KMS-11 (cell line): ENCODE data around the gene FHIT.

Experiments
- H2AFZ ChIP-seq: fragments of 200-600 bp; sonication (generic); 2 replicates; pipeline ENCODE4 v1.6.1; 2016; ENCODE audit warnings: antibody characterized with exemption, mixed run types, low read depth
- H3K27ac ChIP-seq: fragments of 200-600 bp; sonication (generic); 2 replicates; pipeline ENCODE4 v1.6.1; 2016; ENCODE audit warnings: mild to moderate bottlenecking, mixed run types
- H3K27me3 ChIP-seq: fragments of 200-600 bp; sonication (generic); 2 replicates; pipeline ENCODE4 v1.6.1; 2017; ENCODE audit warnings: mild to moderate bottlenecking, low read depth, mixed run types, moderate library complexity; ENCODE audit not compliant: insufficient read depth
- H3K36me3 ChIP-seq: fragments of 200-600 bp; sonication (generic); 2 replicates; pipeline ENCODE4 v1.6.1; 2017; ENCODE audit warnings: mild to moderate bottlenecking, mixed run types; ENCODE audit not compliant: insufficient read depth
- H3K4me1 ChIP-seq: fragments of 200-600 bp; sonication (generic); 2 replicates; pipeline ENCODE4 v1.6.1; 2016; ENCODE audit warnings: mild to moderate bottlenecking, low read depth, mixed run types; ENCODE audit not compliant: poor library complexity, severe bottlenecking
- H3K4me2 ChIP-seq: fragments of 200-600 bp; sonication (generic); 2 replicates; pipeline ENCODE4 v1.7.0; 2016; ENCODE audit warnings: mild to moderate bottlenecking, mixed run types
- H3K4me3 ChIP-seq: fragments of 200-600 bp; sonication (generic); IDR thresholded peaks from 2 replicates; pipeline ENCODE4 v1.6.1; 2017; ENCODE audit warnings: low read depth, low read length, mixed read lengths; ENCODE audit not compliant: insufficient read depth
- H3K79me2 ChIP-seq: fragments of 200-600 bp; sonication (generic); 2 replicates; pipeline ENCODE4 v1.6.1; 2016; ENCODE audit warnings: low read depth, mixed run types; ENCODE audit not compliant: insufficient read depth
- H3K9ac ChIP-seq: fragments of 200-600 bp; sonication (generic); 2 replicates; pipeline ENCODE4 v1.6.1; 2016; ENCODE audit warnings: mild to moderate bottlenecking, mixed run types
- H4K20me1 ChIP-seq: fragments of 200-600 bp; sonication (generic); 2 replicates; pipeline ENCODE4 v1.6.1; 2016; ENCODE audit warnings: mild to moderate bottlenecking, mixed run types; ENCODE audit not compliant: insufficient read depth
- TF ChIP-seq, protein P1 (sequence below): fragments of 200-600 bp; sonication (generic); conservative IDR thresholded peaks from 2 replicates; pipeline ENCODE4 v1.6.1; 2017; ENCODE audit warnings: low read depth, mild to moderate bottlenecking, antibody characterized with exemption, low read length, moderate library complexity, mixed read lengths

FHIT gene

DNA sequence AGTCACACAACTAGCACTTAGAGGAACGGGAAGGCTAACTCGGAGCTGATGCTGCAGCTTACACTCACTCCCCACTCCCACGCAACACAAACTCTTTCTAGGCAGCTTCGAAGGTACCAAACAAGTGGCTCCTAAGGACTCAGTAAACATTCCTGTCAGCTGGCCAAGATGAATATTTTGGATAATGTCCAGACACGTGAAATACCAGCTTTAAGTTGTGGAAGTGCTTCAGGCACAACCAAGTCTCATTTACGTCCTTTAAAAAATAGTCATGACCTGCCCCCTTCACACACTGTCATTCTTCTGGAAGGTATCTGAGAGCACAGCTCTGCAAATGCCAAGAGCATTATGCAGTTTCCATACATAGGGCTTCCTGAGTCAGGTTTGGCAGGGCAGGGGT is 1195.5 kb downstream of the FHIT start:
- H3K4me1 ChIP-seq, result no peaks in the 10 kb centered on the region

DNA sequence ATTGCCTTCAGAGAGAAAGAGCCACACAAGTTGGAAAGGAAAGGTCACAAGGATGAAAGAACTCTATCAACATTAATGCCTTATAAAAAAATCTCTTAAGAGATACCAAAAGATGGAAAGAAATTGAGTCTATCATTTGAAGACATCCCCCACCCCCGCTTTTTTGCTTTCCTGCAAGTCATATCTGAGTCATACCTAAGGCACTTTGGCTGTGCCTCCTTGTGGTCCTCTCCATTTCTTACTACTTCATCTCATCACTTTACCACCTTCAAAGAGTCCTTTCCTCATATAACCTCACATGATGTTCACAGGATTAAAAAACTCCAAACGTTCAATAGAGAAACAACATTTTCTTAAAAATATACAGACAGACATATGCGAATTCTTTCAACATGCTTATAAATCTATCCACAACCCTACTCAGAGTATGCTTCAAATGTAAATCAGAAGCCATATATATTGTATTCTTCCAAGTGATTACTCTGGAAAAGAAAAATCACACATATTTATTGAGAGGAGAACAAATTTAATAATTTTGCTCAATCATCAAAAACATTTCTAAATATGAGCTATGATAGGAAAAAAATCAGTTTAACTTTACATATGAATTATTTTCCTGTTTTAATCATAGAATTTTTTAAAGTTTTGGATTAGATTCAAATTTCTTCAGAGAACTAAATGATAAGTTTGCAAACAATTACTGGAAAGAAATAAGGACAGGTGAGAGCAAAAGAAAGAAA is 1197.6 kb downstream of the FHIT start:
- no peaks in the 10 kb centered on the region for H3K4me1 ChIP-seq
- no peak overlapping the region for H3K27ac ChIP-seq
- H3K36me3 ChIP-seq, result no peaks in the 10 kb centered on the region
- no peak overlapping the region for H3K9ac ChIP-seq
- H3K79me2 ChIP-seq, result no peaks in the 10 kb centered on the region
- no peaks in the 10 kb centered on the region for H3K27me3 ChIP-seq
- no peak overlapping the region for H3K4me3 ChIP-seq
- H2AFZ ChIP-seq, result no peak overlapping the region
- no peaks in the 10 kb centered on the region for H4K20me1 ChIP-seq
- no peak overlapping the region for H3K4me2 ChIP-seq
- TF ChIP-seq, protein P1, sequence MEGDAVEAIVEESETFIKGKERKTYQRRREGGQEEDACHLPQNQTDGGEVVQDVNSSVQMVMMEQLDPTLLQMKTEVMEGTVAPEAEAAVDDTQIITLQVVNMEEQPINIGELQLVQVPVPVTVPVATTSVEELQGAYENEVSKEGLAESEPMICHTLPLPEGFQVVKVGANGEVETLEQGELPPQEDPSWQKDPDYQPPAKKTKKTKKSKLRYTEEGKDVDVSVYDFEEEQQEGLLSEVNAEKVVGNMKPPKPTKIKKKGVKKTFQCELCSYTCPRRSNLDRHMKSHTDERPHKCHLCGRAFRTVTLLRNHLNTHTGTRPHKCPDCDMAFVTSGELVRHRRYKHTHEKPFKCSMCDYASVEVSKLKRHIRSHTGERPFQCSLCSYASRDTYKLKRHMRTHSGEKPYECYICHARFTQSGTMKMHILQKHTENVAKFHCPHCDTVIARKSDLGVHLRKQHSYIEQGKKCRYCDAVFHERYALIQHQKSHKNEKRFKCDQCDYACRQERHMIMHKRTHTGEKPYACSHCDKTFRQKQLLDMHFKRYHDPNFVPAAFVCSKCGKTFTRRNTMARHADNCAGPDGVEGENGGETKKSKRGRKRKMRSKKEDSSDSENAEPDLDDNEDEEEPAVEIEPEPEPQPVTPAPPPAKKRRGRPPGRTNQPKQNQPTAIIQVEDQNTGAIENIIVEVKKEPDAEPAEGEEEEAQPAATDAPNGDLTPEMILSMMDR, result no peak

More for the DNA sequence above, 1195.5 kb downstream of the FHIT start:
- Histone ChIP-seq H3K79me2 (no peaks in the 10 kb centered on the region), H3K27me3 (no peaks in the 10 kb centered on the region), H3K36me3 (no peaks in the 10 kb centered on the region), H4K20me1 (no peaks in the 10 kb centered on the region), H3K4me2 (no peak overlapping the region), H3K4me3 (no peak overlapping the region), H3K27ac (no peak overlapping the region), H2AFZ (no peak overlapping the region), H3K9ac (no peak overlapping the region)
- TF ChIP-seq, protein P1, result no peak

DNA sequence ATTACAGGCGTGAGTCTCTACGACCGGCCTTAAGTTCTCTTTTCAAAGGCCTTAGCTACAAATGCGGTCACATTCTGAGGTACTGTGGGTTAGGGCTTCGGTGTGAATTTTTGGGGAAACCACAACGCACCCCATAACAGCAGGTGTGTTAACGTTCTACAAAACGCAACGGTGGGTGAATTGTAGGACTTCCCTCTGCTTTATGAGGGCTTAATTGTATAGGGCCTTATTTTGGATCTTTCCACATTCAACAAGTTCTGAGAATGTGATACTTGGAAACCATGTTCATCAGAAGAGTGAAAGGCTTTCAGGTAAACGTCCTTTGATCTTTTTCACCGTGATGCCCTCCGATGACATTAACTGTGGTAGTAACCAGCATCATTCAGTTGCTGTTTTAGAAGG is 1202.8 kb downstream of the FHIT start:
- H3K27me3 ChIP-seq, result no peaks in the 10 kb centered on the region
- TF ChIP-seq, protein P1, result no peak
- H4K20me1 ChIP-seq, result no peaks in the 10 kb centered on the region
- no peaks in the 10 kb centered on the region for H3K4me1 ChIP-seq
- H3K79me2 ChIP-seq, result no peaks in the 10 kb centered on the region
- no peak overlapping the region for H3K27ac ChIP-seq
- no peak overlapping the region for H3K9ac ChIP-seq
- H3K36me3 ChIP-seq, result no peaks in the 10 kb centered on the region
- H2AFZ ChIP-seq, result no peak overlapping the region
- no peak overlapping the region for H3K4me3 ChIP-seq
- no peak overlapping the region for H3K4me2 ChIP-seq

DNA sequence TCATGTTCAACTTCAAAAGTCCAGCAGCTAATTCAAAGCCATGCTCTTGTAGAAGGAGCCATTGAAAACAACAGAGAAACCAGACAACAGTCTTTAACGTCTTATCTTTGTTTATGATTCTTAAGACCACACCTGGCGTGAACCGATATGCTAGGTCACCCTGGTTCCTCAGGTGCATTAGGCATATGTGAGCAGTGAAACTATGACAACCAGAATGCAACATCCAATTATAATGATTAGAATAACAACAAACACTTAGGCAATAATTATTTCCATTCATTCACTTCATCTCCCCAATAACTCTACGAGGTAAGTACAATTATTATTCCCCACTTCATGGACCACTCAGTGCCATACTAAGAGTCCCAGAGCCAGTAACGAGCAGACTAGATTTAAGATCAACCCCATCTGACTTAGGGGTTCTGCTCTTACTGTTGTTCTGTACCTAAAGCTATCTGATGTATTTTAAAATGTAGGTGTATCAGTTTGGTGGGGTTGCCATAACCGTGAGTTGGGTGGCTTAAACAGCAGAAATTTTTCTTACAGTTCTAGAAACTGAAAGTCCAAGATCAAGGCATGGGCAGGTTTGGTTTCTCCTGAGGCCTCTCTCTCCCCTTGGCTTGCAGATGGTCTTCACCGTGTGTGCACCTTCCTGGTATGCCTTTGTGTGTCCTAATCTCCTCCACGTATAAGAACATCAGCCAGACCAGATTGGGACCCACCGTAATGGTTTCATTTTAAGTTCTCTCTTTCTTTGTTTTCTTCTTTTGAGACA is 1203.6 kb downstream of the FHIT start:
- no peak overlapping the region for H3K27ac ChIP-seq
- H3K36me3 ChIP-seq, result no peaks in the 10 kb centered on the region
- H3K4me1 ChIP-seq, result no peaks in the 10 kb centered on the region
- H3K27me3 ChIP-seq, result no peaks in the 10 kb centered on the region
- H3K4me3 ChIP-seq, result no peak overlapping the region
- no peak overlapping the region for H2AFZ ChIP-seq
- no peaks in the 10 kb centered on the region for H4K20me1 ChIP-seq
- TF ChIP-seq, protein P1, result no peak
- H3K9ac ChIP-seq, result no peak overlapping the region
- H3K4me2 ChIP-seq, result no peak overlapping the region
- H3K79me2 ChIP-seq, result no peaks in the 10 kb centered on the region
